ENCODE measurements around the gene FIZ1.
"Not testable (repeated sequence)": the region's sequence is repeated elsewhere in the genome, so short reads cannot be mapped to it uniquely, and the experiment has no call there.

FIZ1 gene

DNA sequence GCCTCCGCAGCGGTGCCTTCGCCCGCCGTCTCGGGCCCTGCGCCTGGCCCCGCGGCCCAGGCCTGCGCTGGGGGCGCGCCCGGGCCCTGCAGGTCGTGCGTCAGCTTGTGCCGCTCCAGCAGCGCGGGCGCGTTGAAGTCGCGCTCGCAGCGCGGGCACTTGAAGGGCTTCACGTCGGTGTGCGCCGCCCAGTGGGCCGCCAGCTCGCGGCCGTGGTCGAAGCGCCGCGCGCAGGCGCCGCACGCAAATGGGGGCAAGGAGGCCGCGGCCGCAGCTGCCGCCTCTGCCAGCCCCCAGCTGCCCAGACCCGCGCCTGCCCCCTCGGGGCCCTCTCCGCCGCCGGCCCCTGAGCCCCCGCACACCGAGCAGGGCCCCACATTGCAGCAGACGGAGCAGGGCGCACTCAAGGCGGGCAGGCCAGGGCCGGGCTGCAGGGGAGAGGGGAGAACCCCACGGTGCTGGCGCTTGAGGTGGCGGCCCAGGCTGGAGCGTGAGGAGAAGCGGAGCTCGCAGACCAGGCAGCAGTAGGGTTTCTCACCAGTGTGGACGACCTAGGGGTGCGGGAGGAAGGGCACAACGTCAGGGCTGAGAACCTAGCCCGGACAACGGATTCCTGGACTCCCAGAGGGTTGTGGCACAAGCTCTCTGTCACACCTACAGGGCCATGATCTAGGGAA, 6.1 kb downstream of the FIZ1 start:
- H3K27me3 ChIP-seq (ENCODE audit: insufficient read depth, low read length): no peaks in the 10 kb centered on the region
- no peak overlapping the region for H2AFZ ChIP-seq (ENCODE audit: low read length, unreplicated experiment)
- no peak overlapping the region for H3K4me3 ChIP-seq (ENCODE audit: low read depth, low read length)
- H3K27ac ChIP-seq (ENCODE audit: low read depth, low read length): no peak overlapping the region
- no peaks in the 10 kb centered on the region for H3K79me2 ChIP-seq (ENCODE audit: control insufficient read depth, insufficient read depth, low read length, unreplicated experiment)
- H3K36me3 ChIP-seq (ENCODE audit: insufficient read depth, low read length): peaks cover 19% of the 10 kb centered on the region; the same call in 1 of the 2 replicates
- no peaks in the 10 kb centered on the region for H3K4me1 ChIP-seq (ENCODE audit: control insufficient read depth, insufficient read depth, low read length, unreplicated experiment)

DNA sequence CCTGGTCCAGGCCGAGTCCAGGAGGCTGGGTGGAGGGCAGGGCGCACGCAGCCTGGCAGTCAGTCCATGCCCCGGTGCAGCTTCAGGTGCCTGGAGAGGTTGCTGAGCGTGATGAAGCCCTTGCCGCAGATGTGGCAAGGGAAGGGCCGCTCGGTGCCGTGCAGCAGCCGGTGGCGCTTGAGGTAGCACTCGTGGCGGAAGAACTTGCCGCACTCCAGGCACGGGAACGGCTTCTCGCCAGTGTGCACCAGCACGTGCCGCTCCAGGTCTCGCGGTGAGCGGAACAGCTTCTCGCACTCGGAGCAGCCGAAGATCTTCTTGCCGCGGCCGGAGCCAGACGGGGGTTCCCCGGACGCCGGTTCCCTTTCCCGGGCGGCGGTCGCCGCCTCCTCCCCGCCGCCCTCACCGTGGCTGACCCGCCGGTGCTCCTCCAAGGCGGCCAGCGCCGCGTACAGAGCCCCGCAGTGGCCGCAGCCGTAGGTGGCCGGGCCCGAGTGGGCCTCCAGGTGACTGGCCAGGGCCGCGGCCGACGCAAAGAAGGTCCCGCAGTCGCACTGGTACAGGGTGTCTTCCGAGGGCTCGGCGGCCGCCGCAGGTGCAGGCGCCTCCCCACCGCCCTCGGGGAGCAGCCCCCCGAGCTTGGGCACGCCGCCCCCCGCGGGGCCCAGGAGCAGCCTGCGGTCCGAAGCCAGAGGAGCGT, 6.8 kb downstream of the FIZ1 start:
- Histone ChIP-seq H3K4me3 (ENCODE audit: low read depth, low read length) (no peak overlapping the region), H3K27ac (ENCODE audit: low read depth, low read length) (no peak overlapping the region), H2AFZ (ENCODE audit: low read length, unreplicated experiment) (no peak overlapping the region), H3K4me1 (ENCODE audit: control insufficient read depth, insufficient read depth, low read length, unreplicated experiment) (no peaks in the 10 kb centered on the region), H3K36me3 (ENCODE audit: insufficient read depth, low read length) (peaks cover 19% of the 10 kb centered on the region; the same call in 1 of the 2 replicates), H3K27me3 (ENCODE audit: insufficient read depth, low read length) (no peaks in the 10 kb centered on the region), H3K79me2 (ENCODE audit: control insufficient read depth, insufficient read depth, low read length, unreplicated experiment) (no peaks in the 10 kb centered on the region)

- Histone ChIP-seq H3K4me1 (ENCODE audit: control insufficient read depth, insufficient read depth, low read length, unreplicated experiment) (no peaks in the 10 kb centered on the region), H2AFZ (ENCODE audit: low read length, unreplicated experiment) (no peak overlapping the region), H3K27ac (ENCODE audit: low read depth, low read length) (no peak overlapping the region), H3K27me3 (ENCODE audit: insufficient read depth, low read length) (no peaks in the 10 kb centered on the region), H3K4me3 (ENCODE audit: low read depth, low read length) (no peak overlapping the region), H3K36me3 (ENCODE audit: insufficient read depth, low read length) (peaks cover 19% of the 10 kb centered on the region; the same call in 1 of the 2 replicates), H3K79me2 (ENCODE audit: control insufficient read depth, insufficient read depth, low read length, unreplicated experiment) (no peaks in the 10 kb centered on the region)
Observed at GRCh38 chr19:55591555-55591954, 7.8 kb downstream of the FIZ1 start.

GRCh38 chr19:55590617-55591016, 8.7 kb downstream of the FIZ1 start:
- H3K27ac ChIP-seq (ENCODE audit: low read depth, low read length): no peak overlapping the region

GRCh38 chr19:55590109-55590508, 9.2 kb downstream of the FIZ1 start:
- peaks cover 9% of the 10 kb centered on the region; the same call in 1 of the 2 replicates for H3K36me3 ChIP-seq (ENCODE audit: insufficient read depth, low read length)
- H2AFZ ChIP-seq (ENCODE audit: low read length, unreplicated experiment): no peak overlapping the region
- H3K4me3 ChIP-seq (ENCODE audit: low read depth, low read length): no peak overlapping the region
- peaks cover 7% of the 10 kb centered on the region for H3K4me1 ChIP-seq (ENCODE audit: control insufficient read depth, insufficient read depth, low read length, unreplicated experiment)
- H3K79me2 ChIP-seq (ENCODE audit: control insufficient read depth, insufficient read depth, low read length, unreplicated experiment): no peaks in the 10 kb centered on the region
- H3K27ac ChIP-seq (ENCODE audit: low read depth, low read length): no peak overlapping the region
- H3K27me3 ChIP-seq (ENCODE audit: insufficient read depth, low read length): no peaks in the 10 kb centered on the region; the same call in 1 of the 2 replicates

More at GRCh38 chr19:55590617-55591016, 8.7 kb downstream of the FIZ1 start:
- no peaks in the 10 kb centered on the region for H3K79me2 ChIP-seq (ENCODE audit: control insufficient read depth, insufficient read depth, low read length, unreplicated experiment)
- H3K36me3 ChIP-seq (ENCODE audit: insufficient read depth, low read length): peaks cover 14% of the 10 kb centered on the region; the same call in 1 of the 2 replicates
- no peak overlapping the region for H2AFZ ChIP-seq (ENCODE audit: low read length, unreplicated experiment)
- peaks cover 5% of the 10 kb centered on the region for H3K4me1 ChIP-seq (ENCODE audit: control insufficient read depth, insufficient read depth, low read length, unreplicated experiment)
- no peaks in the 10 kb centered on the region for H3K27me3 ChIP-seq (ENCODE audit: insufficient read depth, low read length)
- no peak overlapping the region for H3K4me3 ChIP-seq (ENCODE audit: low read depth, low read length)

DNA sequence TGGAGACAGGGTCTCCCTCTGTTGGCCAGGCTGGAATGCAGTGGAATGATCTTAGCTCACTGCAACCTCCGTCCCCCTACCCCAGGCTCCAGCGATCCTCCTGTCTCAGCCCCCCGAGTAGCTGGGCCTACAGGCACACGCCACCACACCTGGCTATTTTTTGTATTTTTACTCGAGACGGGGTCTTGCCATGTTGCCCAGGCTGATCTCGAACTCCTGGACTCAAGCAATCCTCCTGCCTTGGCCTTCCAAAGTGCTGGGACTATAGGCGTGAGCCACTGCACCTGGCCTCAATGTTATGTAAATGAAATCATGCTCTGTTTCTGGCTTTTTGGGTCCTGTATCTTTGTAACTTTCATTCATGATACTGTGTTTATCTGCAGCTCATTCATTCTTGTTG, 10.6 kb downstream of the FIZ1 start:
- Histone ChIP-seq H3K27me3 (ENCODE audit: insufficient read depth, low read length) (no peaks in the 10 kb centered on the region; the same call in 1 of the 2 replicates), H2AFZ (ENCODE audit: low read length, unreplicated experiment) (no peak overlapping the region), H3K36me3 (ENCODE audit: insufficient read depth, low read length) (0 out of 2 replicates have a peak, but pooled peaks cover 1% of the 10 kb centered on the region), H3K79me2 (ENCODE audit: control insufficient read depth, insufficient read depth, low read length, unreplicated experiment) (no peaks in the 10 kb centered on the region), H3K27ac (ENCODE audit: low read depth, low read length) (no peak overlapping the region), H3K4me1 (ENCODE audit: control insufficient read depth, insufficient read depth, low read length, unreplicated experiment) (peaks cover 8% of the 10 kb centered on the region), H3K4me3 (ENCODE audit: low read depth, low read length) (no peak overlapping the region)

DNA sequence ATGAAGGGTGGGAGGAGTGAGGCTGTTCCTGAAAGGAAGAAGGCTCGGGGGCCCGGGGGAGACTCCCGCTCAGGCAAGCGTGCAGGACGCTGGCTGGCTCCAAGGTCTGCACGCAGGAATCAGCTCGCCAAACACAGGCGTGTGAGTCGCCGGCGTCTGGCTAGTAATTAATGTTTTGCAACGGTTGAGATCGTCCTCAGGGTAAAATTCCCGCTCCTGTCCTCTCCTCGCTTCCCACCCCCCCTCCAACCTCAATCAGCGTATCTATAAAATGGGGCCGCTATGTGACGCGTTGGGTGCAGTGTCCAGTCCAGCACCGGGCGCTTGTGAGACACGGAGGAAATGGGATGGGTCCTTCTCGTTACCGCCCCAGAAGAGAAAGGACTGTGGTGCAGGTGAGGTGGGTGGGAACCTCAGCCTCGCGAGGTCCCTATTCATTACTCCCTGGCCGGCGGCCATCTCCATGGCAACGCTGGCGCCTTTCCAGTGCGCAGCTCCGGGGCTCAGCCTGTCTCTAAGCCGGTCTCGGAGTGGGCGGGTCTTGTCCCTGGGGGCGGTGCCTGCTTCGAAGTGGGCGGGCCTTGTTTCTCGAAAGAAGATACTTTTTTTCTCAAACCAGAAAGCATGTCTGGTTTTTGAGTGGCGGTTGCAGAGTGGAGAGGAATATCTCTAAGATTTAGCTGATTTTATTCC, 12.2 kb downstream of the FIZ1 start:
- H3K36me3 ChIP-seq (ENCODE audit: insufficient read depth, low read length): no peaks in the 10 kb centered on the region
- no peaks in the 10 kb centered on the region for H3K79me2 ChIP-seq (ENCODE audit: control insufficient read depth, insufficient read depth, low read length, unreplicated experiment)
- no peaks in the 10 kb centered on the region; the same call in 1 of the 2 replicates for H3K27me3 ChIP-seq (ENCODE audit: insufficient read depth, low read length)
- H2AFZ ChIP-seq (ENCODE audit: low read length, unreplicated experiment): peak overlapping the region; percentile 65
- H3K4me3 ChIP-seq (ENCODE audit: low read depth, low read length): peak overlapping the region; percentile 74
- H3K4me1 ChIP-seq (ENCODE audit: control insufficient read depth, insufficient read depth, low read length, unreplicated experiment): peaks cover 8% of the 10 kb centered on the region
- H3K27ac ChIP-seq (ENCODE audit: low read depth, low read length): no peak overlapping the region

DNA sequence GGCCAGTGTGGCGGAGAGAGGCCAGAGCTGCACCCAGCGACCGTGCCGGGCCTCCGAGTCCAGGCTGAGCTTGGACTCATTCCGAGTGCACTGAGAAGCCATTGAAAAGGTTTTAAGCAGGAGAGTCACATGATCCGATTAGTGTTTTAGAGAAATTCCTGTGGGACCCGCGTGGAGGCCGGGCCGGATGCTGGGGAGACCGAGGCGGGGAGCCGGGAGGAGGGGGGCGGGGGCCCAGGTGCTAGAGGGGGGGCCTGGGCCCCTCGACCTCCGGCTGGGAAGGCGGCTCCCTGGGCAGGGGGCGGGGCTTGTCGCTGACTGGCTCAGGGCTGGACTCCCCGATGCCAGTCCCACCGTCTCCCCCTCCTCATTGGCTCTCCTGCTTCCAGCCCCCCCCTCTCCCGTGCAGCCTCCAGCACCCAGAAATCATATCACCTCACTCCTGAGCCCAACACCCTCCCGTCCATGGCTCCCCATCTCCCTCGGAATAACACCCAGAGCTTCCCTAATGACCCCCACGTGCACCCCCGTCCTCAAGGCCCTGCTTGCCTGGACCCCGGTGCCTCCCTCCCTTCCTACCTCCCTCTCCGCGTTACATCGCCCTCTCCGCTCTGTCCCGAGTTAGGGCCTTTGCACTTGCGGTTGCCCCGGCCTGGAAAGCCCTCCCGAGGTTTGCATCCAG, 13.5 kb downstream of the FIZ1 start:
- Histone ChIP-seq H3K4me3 (ENCODE audit: low read depth, low read length) (peak overlapping the region; percentile 36), H3K27ac (ENCODE audit: low read depth, low read length) (no peak overlapping the region), H3K36me3 (ENCODE audit: insufficient read depth, low read length) (no peaks in the 10 kb centered on the region), H3K79me2 (ENCODE audit: control insufficient read depth, insufficient read depth, low read length, unreplicated experiment) (no peaks in the 10 kb centered on the region), H3K27me3 (ENCODE audit: insufficient read depth, low read length) (no peaks in the 10 kb centered on the region; the same call in 1 of the 2 replicates), H2AFZ (ENCODE audit: low read length, unreplicated experiment) (peak overlapping the region; percentile 43), H3K4me1 (ENCODE audit: control insufficient read depth, insufficient read depth, low read length, unreplicated experiment) (peaks cover 8% of the 10 kb centered on the region)

DNA sequence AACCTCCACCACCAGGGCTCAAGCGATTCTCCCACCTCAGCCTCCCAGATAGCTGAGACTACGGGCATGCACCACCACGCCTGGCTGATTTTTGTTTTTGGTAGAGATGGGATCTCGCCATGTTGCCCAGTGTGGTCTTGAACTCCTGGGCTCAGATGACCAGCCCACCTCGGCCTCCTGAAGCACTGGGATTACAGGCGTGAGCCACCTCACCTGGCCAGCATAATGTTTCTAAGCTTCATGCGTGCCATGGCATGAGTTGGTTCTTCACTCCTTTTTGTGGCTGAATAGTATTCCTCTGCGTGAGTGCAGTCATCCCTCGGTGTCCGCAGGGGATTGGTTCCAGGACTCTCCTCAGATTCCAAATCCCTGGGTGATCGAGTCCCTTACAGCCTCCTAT, 14.4 kb downstream of the FIZ1 start:
- Histone ChIP-seq H3K36me3 (ENCODE audit: insufficient read depth, low read length) (no peaks in the 10 kb centered on the region), H3K79me2 (ENCODE audit: control insufficient read depth, insufficient read depth, low read length, unreplicated experiment) (peaks cover 7% of the 10 kb centered on the region), H3K27me3 (ENCODE audit: insufficient read depth, low read length) (no peaks in the 10 kb centered on the region; the same call in 1 of the 2 replicates), H2AFZ (ENCODE audit: low read length, unreplicated experiment) (no peak overlapping the region), H3K4me1 (ENCODE audit: control insufficient read depth, insufficient read depth, low read length, unreplicated experiment) (peaks cover 8% of the 10 kb centered on the region), H3K27ac (ENCODE audit: low read depth, low read length) (no peak overlapping the region), H3K4me3 (ENCODE audit: low read depth, low read length) (no peak overlapping the region)

DNA sequence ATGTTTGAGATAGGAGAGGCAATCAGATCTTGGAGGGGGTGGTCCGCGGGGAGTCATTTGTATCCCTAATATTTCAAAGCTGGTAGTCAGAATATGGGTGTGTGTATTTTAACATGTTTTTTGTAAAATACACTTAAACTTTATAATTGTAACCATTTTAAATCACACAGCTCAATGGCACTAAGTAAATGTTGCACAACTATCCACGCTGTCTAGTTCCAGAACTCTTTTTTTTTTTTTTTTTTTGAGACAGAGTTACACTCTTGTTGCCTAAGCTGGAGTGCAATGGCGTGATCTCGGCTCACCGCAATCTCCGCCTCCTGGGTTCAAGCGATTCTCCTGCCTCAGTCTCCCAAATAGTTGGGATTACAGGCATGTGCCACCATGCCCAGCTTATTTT, 15.4 kb downstream of the FIZ1 start:
- not testable (repeated sequence) for H3K27ac ChIP-seq (ENCODE audit: low read depth, low read length); H3K27me3 ChIP-seq (ENCODE audit: insufficient read depth, low read length); H3K4me3 ChIP-seq (ENCODE audit: low read depth, low read length); H3K36me3 ChIP-seq (ENCODE audit: insufficient read depth, low read length); H3K4me1 ChIP-seq (ENCODE audit: control insufficient read depth, insufficient read depth, low read length, unreplicated experiment); H2AFZ ChIP-seq (ENCODE audit: low read length, unreplicated experiment)
- peaks cover 13% of the 10 kb centered on the region for H3K79me2 ChIP-seq (ENCODE audit: control insufficient read depth, insufficient read depth, low read length, unreplicated experiment)

Measured in ACC112 (cell line).